Retinal pigment epithelial cell (primary cell): Measurements from ENCODE around the gene ASB2.

ENCODE experiments used
- DNase-seq: peaks from one replicate; pipeline ENCODE4 v3.0.0-alpha.2; 2010; ENCODE audit warnings: low read depth
- H3K4me3 ChIP-seq: 2 replicates; pipeline ENCODE4 v1.5.1; 2011; ENCODE audit warnings: mild to moderate bottlenecking, low read length, control low read depth, moderate library complexity
- CTCF ChIP-seq: conservative IDR thresholded peaks from 2 replicates; pipeline ENCODE4 v1.5.1; 2011; ENCODE audit warnings: low read depth, low read length, control low read depth, inconsistent platforms

Gene ASB2

GRCh38 chr14:93935213-93935612, 41.2 kb downstream of the ASB2 start:
- H3K4me3 ChIP-seq, result no peak overlapping the region
- no peak for DNase-seq
- TF ChIP-seq CTCF, result no peak

GRCh38 chr14:93932642-93933041, 43.7 kb downstream of the ASB2 start:
- H3K4me3 ChIP-seq, result no peak overlapping the region
- no peak for TF ChIP-seq CTCF
- DNase-seq, result no peak

GRCh38 chr14:93930989-93931307, 45.4 kb downstream of the ASB2 start:
- no peak for DNase-seq
- no peak overlapping the region for H3K4me3 ChIP-seq
- no peak for TF ChIP-seq CTCF

- TF ChIP-seq CTCF, result no peak
- H3K4me3 ChIP-seq, result no peak overlapping the region
- no peak for DNase-seq
Measured at GRCh38 chr14:93930296-93930988, 45.9 kb downstream of the ASB2 start.

GRCh38 chr14:93929657-93930056, 46.7 kb downstream of the ASB2 start:
- H3K4me3 ChIP-seq, result no peak overlapping the region
- no peak for TF ChIP-seq CTCF
- DNase-seq, result no peak

- TF ChIP-seq CTCF, result no peak
- no peak overlapping the region for H3K4me3 ChIP-seq
- no peak for DNase-seq
Measured at GRCh38 chr14:93929048-93929535, 47.3 kb downstream of the ASB2 start.
